Measurements from ENCODE around the gene SPATS2.

SPATS2 gene

GRCh38 chr12:49554266-49554665 is 187.0 kb downstream of the SPATS2 start:
- no peak overlapping the region for H3K4me3 ChIP-seq (replicated peaks in 1 of 2; ENCODE audit: low read depth in 2 of 2, low read length in 2 of 2)
- TF ChIP-seq CTCF (IDR thresholded peaks at IDR 0.05; ENCODE audit: low read depth, low read length) = no peak
- no peak for DNase-seq (ENCODE audit: low read depth in 2 of 2)

DNA sequence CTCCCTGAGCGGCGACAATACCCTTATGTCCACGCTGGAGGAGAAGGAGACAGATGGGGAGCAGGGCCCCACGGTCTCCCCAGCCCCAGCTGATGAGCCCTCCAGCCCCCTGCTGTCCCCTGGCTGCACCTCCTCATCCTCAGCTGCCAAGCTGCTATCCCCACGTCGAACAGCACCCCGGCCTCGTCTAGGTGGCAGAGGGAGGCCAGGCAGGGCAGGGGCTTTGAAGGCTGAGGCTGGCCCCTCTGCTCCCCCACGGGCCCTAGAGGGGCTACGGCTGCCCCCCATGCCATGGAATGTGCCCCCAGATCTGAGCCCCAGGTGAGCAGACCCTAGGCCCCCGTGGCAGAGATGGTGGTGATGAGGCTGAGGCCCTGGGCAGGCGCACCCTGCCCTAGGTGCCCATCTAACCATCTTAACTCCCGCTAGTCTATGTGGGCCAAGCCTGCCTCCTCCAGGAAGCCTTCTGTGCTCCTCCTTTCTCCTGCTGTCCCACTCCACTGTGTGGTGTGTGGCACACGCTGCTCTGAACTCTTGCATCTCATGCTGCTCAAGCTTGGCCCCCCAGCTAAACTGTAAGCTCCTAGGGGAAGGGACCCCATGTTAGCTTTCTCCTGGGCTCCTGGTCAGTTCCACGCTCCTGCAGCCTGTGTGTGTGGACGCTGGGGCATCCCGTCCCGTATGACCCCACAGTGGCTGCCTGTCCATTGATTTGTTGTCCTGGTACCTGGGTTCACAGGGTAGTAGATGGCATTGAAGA is 188.5 kb downstream of the SPATS2 start:
- TF ChIP-seq CTCF (IDR thresholded peaks at IDR 0.05; ENCODE audit: low read depth, low read length) = no peak
- DNase-seq (ENCODE audit: low read depth in 2 of 2) = no peak
- no peak overlapping the region for H3K4me3 ChIP-seq (replicated peaks in 1 of 2; ENCODE audit: low read depth in 2 of 2, low read length in 2 of 2)

GRCh38 chr12:49556391-49557186 is 189.3 kb downstream of the SPATS2 start:
- DNase-seq (ENCODE audit: low read depth in 2 of 2) = no peak
- TF ChIP-seq CTCF (IDR thresholded peaks at IDR 0.05; ENCODE audit: low read depth, low read length) = no peak
- H3K4me3 ChIP-seq (replicated peaks in 1 of 2; ENCODE audit: low read depth in 2 of 2, low read length in 2 of 2) = no peak overlapping the region

GRCh38 chr12:49557187-49557916 is 190.1 kb downstream of the SPATS2 start:
- H3K4me3 ChIP-seq (replicated peaks in 1 of 2; ENCODE audit: low read depth in 2 of 2, low read length in 2 of 2) = no peak overlapping the region
- no peak for TF ChIP-seq CTCF (IDR thresholded peaks at IDR 0.05; ENCODE audit: low read depth, low read length)
- DNase-seq (ENCODE audit: low read depth in 2 of 2) = no peak

- H3K4me3 ChIP-seq (replicated peaks in 1 of 2; ENCODE audit: low read depth in 2 of 2, low read length in 2 of 2) = no peak overlapping the region
- peak; percentile 15 for TF ChIP-seq CTCF (IDR thresholded peaks at IDR 0.05; ENCODE audit: low read depth, low read length)
- no peak for DNase-seq (ENCODE audit: low read depth in 2 of 2)
These were observed 190.6 kb downstream of the SPATS2 start for GRCh38 chr12:49557917-49558215.

DNA sequence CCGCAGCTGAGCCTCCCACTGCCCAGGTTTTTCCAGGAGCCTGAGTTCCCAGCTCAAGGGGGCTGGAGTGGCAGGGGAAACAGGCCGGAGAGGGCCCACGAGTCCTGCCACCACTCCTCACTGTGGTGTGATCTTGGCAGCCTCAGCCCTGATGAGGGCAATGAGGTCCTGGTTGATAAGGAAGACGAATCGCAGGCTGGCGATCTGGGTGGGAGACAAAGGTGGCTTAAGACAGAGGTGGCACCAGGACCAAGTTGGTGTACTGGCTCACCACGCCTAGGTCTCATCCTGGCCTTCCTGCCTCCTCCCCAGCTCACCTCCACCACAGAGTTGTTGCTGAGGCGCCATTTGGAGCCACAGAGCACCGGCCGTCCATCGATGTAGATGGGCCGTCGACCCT is 191.3 kb downstream of the SPATS2 start:
- no peak for DNase-seq (ENCODE audit: low read depth in 2 of 2)
- TF ChIP-seq CTCF (IDR thresholded peaks at IDR 0.05; ENCODE audit: low read depth, low read length) = no peak

More for the DNA sequence above, 191.3 kb downstream of the SPATS2 start:
- H3K4me3 ChIP-seq (replicated peaks in 1 of 2; ENCODE audit: low read depth in 2 of 2, low read length in 2 of 2) = no peak overlapping the region
